ENCODE results near the gene TP53. TPM values are rescaled to one million over a fixed set of nuclear protein-coding genes. Genes with fewer than 3 reads are reported as not detected.
"Not testable (repeated sequence)": the region's sequence is repeated elsewhere in the genome, so short reads cannot be mapped to it uniquely, and the experiment has no call there.

The TP53 gene
- total and polyA plus RNA-seq, 2 donors (not counting 1 experiment from before 2014, with no cell fraction given), result 23.0 to 35.5 TPM

GRCh38 chr17:7644775-7645174, 42.5 kb downstream of the TP53 start:
- H3K4me2 ChIP-seq (ENCODE audit: extremely low read depth, insufficient read depth, low read length), result no peak overlapping the region
- no peak for DNase-seq (ENCODE audit: low read depth in 2 of 2)
- H3K9ac ChIP-seq (ENCODE audit: insufficient read depth, low read length), result no peak overlapping the region
- no peak overlapping the region for H2AFZ ChIP-seq (ENCODE audit: low read length)
- H3K9me3 ChIP-seq (ENCODE audit: control insufficient read depth, insufficient read depth, low read depth, low read length), result no peaks in the 10 kb centered on the region
- no peaks in the 10 kb centered on the region for H3K4me1 ChIP-seq (ENCODE audit: control insufficient read depth, extremely low read depth, insufficient read depth, low read length)
- no peaks in the 10 kb centered on the region for H4K20me1 ChIP-seq (ENCODE audit: control insufficient read depth, extremely low read depth, insufficient read depth, low read length)
- no peaks in the 10 kb centered on the region for H3K36me3 ChIP-seq (ENCODE audit: control insufficient read depth, insufficient read depth, low read length)
- no peak for TF ChIP-seq EZH2 (IDR thresholded peaks at IDR 0.05; ENCODE audit: low read length, missing control alignments)
- no peak for TF ChIP-seq CTCF (conservative IDR thresholded peaks at IDR 0.05 in 1 of 2, IDR thresholded peaks at IDR 0.05 in 1 of 2; ENCODE audit: low read depth in 1 of 2, low read length in 2 of 2)
- H3K27ac ChIP-seq (ENCODE audit: insufficient read depth, low read length), result no peak overlapping the region
- no peak overlapping the region for H3K4me3 ChIP-seq (replicated peaks in 1 of 4; ENCODE audit: control extremely low read depth in 1 of 4, insufficient read depth in 1 of 4, low read depth in 3 of 4, low read length in 4 of 4)
- H3K79me2 ChIP-seq (ENCODE audit: control insufficient read depth, insufficient read depth, low read length), result no peaks in the 10 kb centered on the region
- peaks cover 2% of the 10 kb centered on the region for H3K27me3 ChIP-seq (ENCODE audit: control insufficient read depth, insufficient read depth, low read length)

GRCh38 chr17:7641635-7642034, 45.7 kb downstream of the TP53 start:
- H3K79me2 ChIP-seq (ENCODE audit: control insufficient read depth, insufficient read depth, low read length); H3K27me3 ChIP-seq (ENCODE audit: control insufficient read depth, insufficient read depth, low read length); H4K20me1 ChIP-seq (ENCODE audit: control insufficient read depth, extremely low read depth, insufficient read depth, low read length); H3K9me3 ChIP-seq (ENCODE audit: control insufficient read depth, insufficient read depth, low read depth, low read length); H3K36me3 ChIP-seq (ENCODE audit: control insufficient read depth, insufficient read depth, low read length); H3K4me3 ChIP-seq (replicated peaks in 1 of 4; ENCODE audit: control extremely low read depth in 1 of 4, insufficient read depth in 1 of 4, low read depth in 3 of 4, low read length in 4 of 4); H3K4me1 ChIP-seq (ENCODE audit: control insufficient read depth, extremely low read depth, insufficient read depth, low read length); H2AFZ ChIP-seq (ENCODE audit: low read length); DNase-seq (ENCODE audit: low read depth in 2 of 2); H3K9ac ChIP-seq (ENCODE audit: insufficient read depth, low read length); H3K27ac ChIP-seq (ENCODE audit: insufficient read depth, low read length); H3K4me2 ChIP-seq (ENCODE audit: extremely low read depth, insufficient read depth, low read length): not testable (repeated sequence)

- H3K4me3 ChIP-seq (replicated peaks in 1 of 4; ENCODE audit: control extremely low read depth in 1 of 4, insufficient read depth in 1 of 4, low read depth in 3 of 4, low read length in 4 of 4), result no peak overlapping the region
- no peaks in the 10 kb centered on the region for H3K79me2 ChIP-seq (ENCODE audit: control insufficient read depth, insufficient read depth, low read length)
- DNase-seq (ENCODE audit: low read depth in 2 of 2), result no peak
- H4K20me1 ChIP-seq (ENCODE audit: control insufficient read depth, extremely low read depth, insufficient read depth, low read length), result no peaks in the 10 kb centered on the region
- no peak overlapping the region for H3K4me2 ChIP-seq (ENCODE audit: extremely low read depth, insufficient read depth, low read length)
- H3K27ac ChIP-seq (ENCODE audit: insufficient read depth, low read length), result no peak overlapping the region
- no peak overlapping the region for H3K9ac ChIP-seq (ENCODE audit: insufficient read depth, low read length)
- H3K36me3 ChIP-seq (ENCODE audit: control insufficient read depth, insufficient read depth, low read length), result no peaks in the 10 kb centered on the region
- TF ChIP-seq CTCF (conservative IDR thresholded peaks at IDR 0.05 in 1 of 2, IDR thresholded peaks at IDR 0.05 in 1 of 2; ENCODE audit: low read depth in 1 of 2, low read length in 2 of 2) (no peak), EZH2 (IDR thresholded peaks at IDR 0.05; ENCODE audit: low read length, missing control alignments) (no peak)
- H3K27me3 ChIP-seq (ENCODE audit: control insufficient read depth, insufficient read depth, low read length), result no peaks in the 10 kb centered on the region
- no peak overlapping the region for H2AFZ ChIP-seq (ENCODE audit: low read length)
- no peaks in the 10 kb centered on the region for H3K9me3 ChIP-seq (ENCODE audit: control insufficient read depth, insufficient read depth, low read depth, low read length)
- no peaks in the 10 kb centered on the region for H3K4me1 ChIP-seq (ENCODE audit: control insufficient read depth, extremely low read depth, insufficient read depth, low read length)
Observed at GRCh38 chr17:7640783-7641182, 46.5 kb downstream of the TP53 start.
